GM13976 (cell line): ENCODE results near the gene PGF.

Source experiments
- DNase-seq: peaks from one replicate; pipeline ENCODE4 v3.0.0; 2012; ENCODE audit warnings: low spot score
- CTCF ChIP-seq: IDR thresholded peaks from 2 replicates; pipeline ENCODE4 v1.5.1; 2012; ENCODE audit warnings: borderline replicate concordance, mild to moderate bottlenecking; ENCODE audit not compliant: insufficient read depth; ENCODE audit errors: extremely low read depth, missing control alignments, control extremely low read depth
- in situ Hi-C: fragments of 300-500 bp; cut with MboI; formaldehyde crosslinking; loops from one replicate; pipeline ENCODE4 v1.12.0; 2022; ENCODE audit warnings: low sequenced_read_pairs, mixed read lengths, inconsistent platforms; ENCODE audit not compliant: unreplicated experiment

PGF gene

GRCh38 chr14:74956280-74957072, 1.1 kb upstream of the PGF start:
- DNase-seq, result no peak
- in situ Hi-C loops, result no loop called here
- no peak for TF ChIP-seq CTCF

- in situ Hi-C loops, result no loop called here
- no peak for TF ChIP-seq CTCF
- DNase-seq, result no peak
Measured at GRCh38 chr14:74956027-74956279, 556 bp upstream of the PGF start.

GRCh38 chr14:74954947-74955228, 509 bp downstream of the PGF start:
- TF ChIP-seq CTCF, result no peak
- in situ Hi-C loops, result no loop called here
- DNase-seq, result no peak

- DNase-seq, result no peak
- in situ Hi-C loops, result no loop called here
- no peak for TF ChIP-seq CTCF
Measured at GRCh38 chr14:74954232-74954946, 1.0 kb downstream of the PGF start.

GRCh38 chr14:74953686-74954085, 1.7 kb downstream of the PGF start:
- no peak for TF ChIP-seq CTCF
- DNase-seq, result no peak
- in situ Hi-C loops, result no loop called here

- no peak for TF ChIP-seq CTCF
- in situ Hi-C loops, result no loop called here
Measured at GRCh38 chr14:74952697-74953484, 2.5 kb downstream of the PGF start.

More at GRCh38 chr14:74952697-74953484, 2.5 kb downstream of the PGF start:
- DNase-seq, result no peak
